ENCODE measurements around the gene MORN1.

The MORN1 gene

DNA sequence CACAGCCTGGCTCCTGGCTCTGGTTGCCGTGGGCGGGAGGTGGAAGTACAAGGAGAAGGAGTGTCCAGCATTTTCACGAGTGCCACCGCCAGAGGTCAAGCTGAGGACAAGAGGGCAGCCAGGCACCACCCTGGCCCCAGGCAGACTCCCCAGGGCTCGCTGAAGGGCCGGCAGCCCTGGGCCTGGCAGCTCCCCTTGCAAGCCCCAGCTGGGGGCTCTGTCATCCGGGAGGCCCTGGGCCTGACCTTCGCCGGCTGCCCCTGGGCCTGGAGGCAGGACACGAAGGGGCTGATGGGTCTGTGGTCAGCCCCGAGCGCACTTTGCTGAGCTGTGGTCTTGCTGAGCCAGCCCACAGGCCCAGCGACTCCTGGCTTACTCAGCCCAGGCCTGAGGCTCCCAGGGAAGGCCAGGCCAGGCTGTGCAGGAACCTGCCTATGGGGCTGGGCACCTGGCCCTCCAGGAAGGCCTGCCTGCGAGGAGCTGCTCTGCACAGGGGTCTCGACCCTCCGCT is 74.8 kb downstream of the MORN1 start:
- DNase-seq, result no peak

DNA sequence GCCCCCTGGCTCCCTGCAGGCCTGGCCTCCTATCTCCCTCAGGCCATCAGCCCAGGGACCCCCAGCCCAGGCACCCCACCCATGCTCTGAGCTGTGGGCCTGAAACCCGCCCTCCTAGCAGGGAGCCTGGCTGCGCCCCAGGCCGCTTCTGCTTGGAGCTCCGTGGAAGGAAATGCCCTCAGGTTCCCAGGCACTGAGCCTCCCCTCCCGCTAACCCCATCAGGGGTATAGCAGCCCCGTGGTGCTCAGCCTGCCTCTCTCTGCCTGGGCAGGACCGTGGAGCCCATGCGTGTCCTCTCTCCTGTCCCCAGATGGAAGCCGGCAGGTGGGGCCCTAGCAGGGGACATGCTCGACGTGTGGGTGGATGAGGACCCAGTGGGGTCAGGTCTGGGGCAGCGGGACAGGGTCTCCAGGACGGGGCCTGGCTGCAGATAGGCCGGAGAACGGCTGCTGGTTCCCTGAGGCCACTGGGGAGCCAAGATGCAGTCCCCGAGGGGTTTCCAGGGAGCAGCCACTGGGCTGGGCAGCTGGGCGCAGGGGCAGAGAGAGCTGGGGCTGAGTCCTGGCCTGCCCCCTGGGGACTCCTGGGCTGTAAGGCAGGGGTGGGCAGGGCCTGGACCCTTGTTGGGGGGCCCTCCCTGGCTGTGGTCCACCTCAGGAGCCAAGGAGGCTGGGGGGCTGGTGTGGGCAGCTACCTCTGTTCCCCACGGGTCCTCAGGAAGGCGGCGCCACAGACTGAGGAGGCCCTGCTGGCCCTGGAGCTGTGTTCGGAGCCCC is 75.5 kb downstream of the MORN1 start:
- DNase-seq, result no peak

DNA sequence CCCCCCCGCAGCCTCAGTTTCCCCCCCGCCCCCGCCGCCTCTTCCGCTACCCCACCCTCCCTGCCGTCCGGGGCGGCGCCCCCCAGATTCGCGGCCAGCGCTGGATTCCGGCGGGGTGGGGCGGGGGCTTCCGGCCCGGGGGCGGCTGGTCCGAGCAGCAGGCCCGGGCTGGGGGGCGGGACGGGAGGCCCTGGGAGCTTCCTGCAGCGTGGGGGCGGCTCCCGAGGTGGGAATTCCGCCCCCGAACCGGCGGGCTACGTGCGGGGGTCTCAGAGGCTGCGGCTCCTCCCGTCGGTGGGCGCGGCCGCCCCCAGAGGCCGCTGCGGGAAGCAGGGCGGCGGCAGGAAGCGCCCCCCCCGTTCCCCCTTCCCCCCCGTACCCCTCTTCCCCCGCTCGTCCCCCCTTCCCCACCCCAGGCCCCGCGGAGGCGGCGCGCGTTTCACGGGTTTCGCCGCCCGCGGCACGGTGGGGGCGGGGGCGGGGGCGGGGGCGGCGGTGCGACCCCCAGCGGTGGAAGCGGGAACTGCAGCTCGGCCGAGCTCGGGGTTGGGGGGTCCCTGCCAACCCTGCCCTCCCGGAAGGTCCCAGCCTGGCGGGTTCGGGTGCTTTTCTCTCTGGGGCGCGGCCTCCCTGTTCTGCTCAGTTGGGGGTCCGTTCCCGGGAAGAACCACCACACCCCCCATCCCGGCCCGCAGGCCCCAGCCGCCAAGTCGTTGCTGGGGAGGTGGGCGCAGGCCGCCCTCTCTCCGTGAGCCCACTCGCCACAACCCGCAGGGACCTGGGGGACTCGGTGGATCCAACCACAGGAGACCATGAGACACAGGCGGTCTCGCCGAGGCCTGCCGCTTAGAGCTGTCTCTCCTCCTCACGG is 76.3 kb downstream of the MORN1 start:
- DNase-seq, result peak in 1 of 2 experiments; percentile 55

DNA sequence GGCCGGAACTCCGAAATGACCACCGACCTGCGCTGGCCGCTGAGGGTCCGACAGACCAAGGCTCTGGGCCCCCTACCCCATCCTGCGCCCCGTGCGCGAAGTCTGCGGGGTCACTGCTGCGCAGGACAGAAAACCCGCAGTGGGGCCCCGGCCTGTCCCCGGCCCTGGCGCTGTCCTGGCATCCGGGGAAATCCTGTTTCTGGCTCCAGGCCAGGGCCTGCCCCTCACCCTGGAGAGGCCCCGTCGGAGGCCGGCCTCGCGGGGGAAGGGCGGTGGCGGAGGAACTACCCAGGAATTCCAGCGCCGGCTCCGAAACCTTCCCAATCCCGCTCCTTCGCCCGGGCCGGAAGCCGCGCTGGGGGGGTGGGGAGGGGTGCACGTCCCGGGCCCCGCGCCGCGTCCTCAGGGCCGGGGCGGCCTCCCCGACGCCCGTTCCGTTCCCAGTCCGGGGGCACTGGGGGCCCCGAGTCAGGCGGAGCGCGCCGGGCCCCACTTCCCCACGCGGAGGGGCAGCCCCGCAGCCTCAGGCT is 77.0 kb downstream of the MORN1 start:
- peak in 1 of 2 experiments; percentile 34 for DNase-seq

DNA sequence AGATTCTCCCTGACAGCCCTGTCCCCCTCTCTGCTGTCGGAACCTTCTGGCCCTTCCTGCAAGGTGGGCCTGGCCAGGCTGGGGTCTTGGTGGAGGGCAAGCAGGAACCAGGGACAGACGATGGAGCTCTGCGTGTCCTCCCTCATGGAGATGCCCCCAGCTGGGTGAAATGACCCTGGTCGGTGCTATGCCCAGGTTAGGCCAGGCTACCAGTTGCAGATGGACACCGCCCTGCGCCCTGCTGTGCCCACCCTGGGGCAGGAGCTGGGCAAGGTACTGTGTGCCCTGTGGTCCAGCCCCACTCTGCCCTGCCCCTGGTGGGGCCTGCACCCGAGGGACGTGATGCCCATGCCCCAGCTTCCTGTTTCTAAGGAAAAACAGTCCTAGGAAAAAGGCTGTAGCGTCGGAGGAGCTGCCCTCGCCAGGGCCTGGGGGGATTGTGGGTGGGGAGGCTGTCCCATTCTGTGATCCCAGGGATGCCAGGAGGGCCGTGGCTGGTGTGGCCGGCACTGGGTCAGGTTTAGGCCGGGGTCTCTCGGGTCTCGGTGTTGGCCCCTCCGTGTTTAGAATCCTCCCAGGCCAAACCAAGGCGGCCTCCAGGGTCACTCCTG is 77.6 kb downstream of the MORN1 start:
- no peak for DNase-seq

DNA sequence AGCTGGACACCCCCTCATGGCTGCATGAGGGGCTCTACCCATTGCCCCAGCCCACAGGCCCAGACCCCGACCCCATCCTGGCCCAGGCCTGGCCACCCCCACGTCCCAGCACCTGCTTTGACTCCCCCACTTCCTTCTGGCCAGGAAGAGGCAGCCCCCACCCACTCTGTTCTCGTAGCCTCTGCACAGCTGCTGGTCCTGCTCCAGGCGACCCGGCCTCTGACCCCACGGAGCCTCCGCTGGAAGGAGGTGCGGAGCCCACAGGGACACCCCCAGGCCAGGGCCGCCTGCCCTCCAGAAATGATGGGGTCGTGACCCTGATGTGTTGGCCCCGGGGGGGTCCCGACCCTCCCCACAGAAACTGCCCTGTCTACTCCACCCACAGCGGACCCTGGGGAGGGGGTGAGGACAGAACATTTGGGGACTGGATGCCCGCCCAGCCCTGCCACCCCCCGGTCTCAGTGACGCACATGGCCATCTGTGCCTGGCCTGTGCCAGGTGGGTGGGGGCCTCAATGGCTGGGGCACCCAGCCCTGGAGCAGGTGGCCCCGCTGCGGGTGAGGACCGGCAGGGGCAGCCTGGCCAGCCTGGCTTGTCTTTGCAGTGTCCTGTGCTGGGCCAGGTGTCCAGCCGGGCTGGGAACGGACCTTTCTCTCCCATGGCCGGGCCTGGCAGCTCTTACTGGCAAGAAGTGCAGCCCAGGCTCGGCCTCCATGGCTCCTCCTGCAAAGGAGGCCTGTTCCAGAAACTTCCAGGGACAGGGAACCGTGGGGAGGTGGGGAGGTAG is 78.6 kb downstream of the MORN1 start:
- DNase-seq, result peak in 1 of 2 experiments; percentile 79

DNA sequence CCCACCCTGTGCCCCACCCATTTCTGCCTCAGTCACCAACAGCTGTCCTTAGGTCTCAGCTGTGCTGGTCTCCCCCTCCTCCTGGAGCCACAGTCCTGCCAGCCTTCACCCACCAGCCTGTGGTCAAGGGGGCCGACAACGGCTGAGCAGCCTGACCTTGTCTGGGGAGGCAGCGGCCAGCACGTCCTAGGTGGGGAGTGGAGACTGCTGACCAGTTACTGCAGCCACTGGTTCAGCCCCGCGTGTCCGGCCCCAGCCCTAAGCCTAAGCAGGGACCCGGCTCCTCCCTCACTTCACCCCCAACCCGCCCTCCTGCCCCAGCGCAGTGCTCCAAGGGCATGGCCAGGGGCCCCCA is 79.2 kb downstream of the MORN1 start:
- no peak for DNase-seq

DNA sequence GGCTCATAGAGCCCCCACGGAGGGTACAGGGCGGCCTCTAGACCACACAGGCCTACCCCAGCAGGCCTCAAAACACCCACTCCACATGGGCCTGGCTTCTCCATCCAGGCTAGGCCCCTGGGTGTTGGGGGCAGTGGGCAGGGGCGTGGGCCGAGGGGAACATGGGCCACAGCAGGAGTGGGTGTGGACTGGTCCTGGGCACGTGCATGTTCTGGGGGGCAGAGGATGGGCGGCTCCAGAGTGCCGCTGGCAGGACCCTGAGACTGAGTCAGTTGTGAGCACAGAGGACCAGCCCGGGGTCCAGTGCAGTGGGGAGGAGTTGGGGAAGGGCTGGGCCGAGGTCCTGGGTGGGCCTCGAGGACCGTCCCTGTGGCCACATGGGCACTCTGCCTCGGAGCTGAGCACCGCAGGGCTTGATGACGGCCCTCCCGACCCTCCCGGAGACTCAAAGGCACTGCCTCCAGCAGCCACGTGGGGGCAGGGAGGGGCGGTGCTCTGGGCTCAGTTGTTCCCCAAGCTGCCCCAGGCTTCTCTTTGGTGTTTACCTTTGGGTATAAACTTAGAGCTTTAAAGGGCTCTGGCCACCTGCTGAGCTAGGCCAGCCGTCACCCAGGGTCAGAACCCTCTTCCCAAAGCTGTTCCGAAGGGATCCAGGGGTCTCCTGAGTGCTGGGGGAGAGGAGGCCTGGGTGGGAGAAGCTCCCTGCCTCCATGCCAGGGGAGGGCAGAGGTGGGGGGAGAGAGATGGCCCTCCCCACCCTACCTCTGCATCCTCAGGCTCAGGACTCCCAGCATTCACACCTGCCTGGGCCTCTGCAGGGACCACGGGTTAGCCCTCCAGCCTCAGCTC is 79.9 kb downstream of the MORN1 start:
- DNase-seq, result peak; percentile 40 to 74

DNA sequence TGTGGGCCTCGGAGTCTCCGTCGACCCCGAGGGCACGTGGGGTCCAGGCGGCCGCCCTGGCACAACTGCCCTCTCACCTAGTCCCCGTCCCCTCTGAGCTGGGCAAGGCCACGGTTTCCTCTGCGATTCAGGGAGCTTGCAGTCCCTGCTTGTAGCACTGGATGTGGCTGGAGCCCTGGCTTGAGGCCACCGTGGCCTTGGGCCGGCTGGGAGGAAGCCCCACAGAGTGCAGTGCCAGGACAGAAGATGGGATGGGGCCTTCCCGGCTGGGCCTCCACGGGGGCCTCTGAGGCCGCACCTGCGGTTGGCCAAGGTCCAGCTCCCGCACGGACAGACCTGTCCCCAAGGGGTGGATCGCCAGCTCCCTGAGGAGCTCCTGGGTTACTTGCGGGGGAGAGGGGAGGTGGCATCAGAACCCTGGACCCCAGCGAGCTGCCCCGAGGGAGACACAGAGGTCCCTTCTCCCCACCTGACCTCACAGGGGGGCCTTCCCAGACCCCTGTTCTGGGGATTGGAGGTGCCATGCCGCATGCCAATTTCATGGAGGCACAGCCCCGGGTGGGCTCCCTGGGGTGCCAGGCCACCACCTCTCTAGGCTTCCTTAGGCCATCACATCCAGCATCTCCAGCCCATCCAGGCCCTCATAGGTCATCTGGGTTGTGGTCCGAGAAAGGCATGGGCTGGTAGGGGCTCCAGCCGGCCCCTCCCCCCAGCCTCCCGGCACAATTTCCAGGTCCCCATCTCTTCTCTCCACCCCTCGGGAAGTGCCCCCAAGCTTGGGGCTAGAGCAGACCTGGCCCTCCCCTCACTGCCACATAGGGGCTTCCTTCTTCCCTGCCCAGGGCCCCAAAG is 80.8 kb downstream of the MORN1 start:
- DNase-seq, result no peak

DNA sequence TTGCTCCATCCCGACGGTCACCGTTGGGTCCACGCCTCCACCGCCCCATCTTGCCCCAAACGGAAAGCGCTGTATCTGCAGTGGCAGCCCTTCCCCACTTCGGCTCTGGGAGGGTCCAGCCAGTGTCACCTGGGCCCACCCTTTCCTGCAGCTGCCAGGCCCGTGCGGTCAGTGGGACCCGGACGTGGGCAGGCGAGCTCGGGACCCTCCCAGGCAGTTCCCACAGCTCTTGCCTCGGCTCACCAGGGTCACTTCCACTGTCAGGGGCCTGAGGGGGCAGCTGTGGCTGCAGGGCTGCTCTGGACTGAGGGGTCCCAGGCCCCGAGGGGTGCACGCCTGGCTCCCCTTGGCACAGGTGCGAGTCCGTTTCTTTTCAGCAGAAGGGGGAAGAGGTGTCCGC is 82.5 kb downstream of the MORN1 start:
- no peak for DNase-seq

DNA sequence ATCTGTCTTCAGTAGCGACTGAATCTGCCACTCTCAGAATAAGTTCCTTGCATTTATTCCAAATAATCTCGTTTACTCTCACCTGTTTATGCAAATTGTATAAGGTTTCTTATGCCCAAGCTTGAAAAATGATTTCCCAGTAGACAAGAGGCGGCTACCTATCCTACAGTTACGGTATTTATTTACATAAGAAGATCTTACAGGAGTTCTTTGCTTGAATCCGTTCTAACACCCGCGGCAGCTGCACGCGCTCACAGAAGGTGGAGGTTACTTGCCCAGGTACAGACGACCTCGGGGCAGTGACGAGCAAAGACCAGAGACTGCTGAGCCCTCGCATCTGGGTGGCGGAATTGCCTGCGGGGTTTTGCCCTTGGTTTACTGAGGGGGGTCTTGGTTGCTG is 83.4 kb downstream of the MORN1 start:
- no peak for DNase-seq

DNA sequence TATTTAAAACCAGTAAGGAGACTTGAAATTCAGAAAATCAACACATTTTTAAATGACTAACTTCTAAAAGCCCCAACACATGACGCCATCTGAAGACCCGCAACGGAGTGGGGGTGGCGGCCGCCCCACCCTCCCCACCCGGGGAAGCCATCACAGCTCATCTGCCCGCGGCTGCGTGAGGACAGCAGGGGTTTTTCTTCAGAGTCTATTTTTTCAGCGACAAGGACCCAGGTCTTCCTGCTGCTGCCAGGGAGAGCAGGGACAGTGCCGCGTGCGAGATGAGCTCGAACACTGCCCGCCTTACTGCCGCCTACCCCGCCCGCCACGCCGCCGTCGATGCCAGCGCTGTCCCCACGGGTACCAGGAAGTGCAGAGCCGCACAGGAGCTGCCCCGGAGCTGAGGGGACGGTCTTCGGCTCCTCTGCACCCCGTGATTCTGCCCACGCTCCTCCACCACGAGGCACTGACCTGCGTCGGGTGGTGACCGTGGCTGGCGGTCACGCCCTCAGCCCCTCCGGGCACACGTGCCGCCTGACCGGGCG is 84.2 kb downstream of the MORN1 start:
- no peak for DNase-seq

DNA sequence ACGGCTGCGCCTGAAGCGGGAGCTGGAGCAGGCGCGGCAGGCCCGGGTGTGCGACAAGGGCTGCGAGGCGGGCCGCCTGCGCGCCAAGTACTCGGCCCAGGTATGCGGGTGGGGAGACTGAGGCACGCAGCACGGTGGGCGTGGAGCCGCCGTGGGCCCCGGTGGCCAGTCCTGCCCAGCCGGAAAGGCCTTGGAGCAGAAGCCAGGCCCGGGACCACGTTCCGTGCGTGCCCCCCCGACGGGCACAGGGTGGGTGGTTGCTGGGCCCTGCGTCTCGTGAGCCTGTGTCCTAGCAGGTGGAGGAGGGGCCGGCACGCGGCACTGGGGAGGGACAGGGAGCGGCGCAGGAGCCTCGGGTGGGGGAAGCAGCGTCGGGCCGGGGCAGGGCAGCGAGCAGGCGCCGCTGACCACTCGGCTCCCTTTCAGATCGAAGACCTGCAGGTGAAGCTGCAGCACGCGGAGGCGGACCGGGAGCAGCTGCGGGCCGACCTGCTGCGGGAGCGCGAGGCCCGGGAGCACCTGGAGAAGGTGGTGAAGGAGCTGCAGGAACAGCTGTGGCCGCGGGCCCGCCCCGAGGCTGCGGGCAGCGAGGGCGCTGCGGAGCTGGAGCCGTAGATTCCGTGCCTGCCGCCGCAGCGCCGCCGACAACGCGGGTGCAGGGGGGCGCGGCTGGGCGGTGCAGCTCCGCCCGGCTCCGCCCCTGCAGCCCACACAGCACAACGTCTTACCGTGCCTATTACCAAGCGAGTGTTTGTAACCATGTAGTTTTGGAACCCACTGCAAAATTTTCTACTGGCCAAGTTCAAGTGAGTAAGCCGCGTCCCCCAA is 85.0 kb downstream of the MORN1 start:
- no peak for DNase-seq

DNA sequence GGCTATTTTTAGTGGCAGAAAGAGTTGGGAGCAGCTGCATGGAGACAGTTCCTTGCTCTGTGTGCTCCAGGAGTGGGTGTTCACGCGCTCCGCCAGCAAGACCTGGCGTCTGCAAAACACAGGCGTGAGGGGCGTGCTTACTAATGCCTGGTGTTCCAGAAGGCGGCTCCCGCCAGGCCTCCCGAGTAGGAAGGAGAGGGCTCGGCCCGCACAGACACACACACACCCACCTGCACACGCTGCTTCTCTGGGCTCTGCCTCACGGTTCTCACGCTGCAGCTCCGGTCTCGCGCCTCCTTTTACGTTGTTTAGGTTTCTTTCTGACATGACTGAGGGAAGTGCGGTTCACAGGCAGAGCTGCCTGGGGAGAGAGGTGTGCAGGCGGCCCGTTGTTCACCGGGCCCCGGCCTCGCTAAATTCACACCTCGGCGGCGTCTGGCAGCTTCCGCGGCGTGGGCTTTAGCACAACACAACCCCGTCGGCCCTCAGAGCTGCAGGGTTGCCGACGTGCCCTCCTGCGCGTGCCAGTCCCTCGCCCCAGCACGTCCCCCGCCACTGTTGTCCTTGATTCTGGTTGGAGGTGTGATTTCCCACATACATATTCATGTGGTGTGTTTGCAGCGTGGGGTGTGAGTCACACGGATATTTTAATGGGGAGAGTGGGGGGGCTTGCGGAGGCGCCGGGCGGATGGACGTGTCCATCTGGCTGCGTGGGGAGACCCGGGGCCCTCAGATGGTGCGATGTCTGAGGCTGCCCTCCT is 86.3 kb downstream of the MORN1 start:
- DNase-seq, result no peak

DNA sequence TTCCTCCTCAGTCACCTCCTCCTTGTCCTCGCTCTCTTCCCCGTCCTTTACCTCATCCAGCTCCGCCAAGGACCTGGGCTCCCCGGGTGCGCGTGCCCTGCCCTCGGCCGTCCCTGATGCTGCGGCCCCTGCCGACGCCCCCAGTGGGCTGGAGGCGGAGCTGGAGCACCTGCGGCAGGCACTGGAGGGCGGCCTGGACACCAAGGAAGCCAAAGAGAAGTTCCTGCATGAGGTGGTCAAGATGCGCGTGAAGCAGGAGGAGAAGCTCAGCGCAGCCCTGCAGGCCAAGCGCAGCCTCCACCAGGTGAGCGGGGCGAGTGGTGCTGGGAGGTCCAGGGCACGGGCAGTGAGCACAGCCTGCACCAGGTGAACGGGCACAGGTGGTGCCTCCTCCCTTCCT is 87.1 kb downstream of the MORN1 start:
- no peak for DNase-seq

DNA sequence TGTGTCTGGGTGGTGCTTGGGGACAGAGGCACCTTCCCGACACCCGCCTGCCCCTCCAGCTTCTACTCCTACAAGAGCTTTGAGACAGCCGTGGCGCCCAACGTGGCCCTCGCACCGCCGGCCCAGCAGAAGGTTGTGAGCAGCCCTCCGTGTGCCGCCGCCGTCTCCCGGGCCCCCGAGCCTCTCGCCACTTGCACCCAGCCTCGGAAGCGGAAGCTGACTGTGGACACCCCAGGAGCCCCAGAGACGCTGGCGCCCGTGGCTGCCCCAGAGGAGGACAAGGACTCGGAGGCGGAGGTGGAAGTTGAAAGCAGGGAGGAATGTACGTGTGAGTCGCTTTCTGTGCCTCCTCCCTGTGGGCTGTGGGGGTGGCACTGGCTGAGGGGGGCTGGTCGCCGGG is 87.6 kb downstream of the MORN1 start:
- no peak for DNase-seq

DNA sequence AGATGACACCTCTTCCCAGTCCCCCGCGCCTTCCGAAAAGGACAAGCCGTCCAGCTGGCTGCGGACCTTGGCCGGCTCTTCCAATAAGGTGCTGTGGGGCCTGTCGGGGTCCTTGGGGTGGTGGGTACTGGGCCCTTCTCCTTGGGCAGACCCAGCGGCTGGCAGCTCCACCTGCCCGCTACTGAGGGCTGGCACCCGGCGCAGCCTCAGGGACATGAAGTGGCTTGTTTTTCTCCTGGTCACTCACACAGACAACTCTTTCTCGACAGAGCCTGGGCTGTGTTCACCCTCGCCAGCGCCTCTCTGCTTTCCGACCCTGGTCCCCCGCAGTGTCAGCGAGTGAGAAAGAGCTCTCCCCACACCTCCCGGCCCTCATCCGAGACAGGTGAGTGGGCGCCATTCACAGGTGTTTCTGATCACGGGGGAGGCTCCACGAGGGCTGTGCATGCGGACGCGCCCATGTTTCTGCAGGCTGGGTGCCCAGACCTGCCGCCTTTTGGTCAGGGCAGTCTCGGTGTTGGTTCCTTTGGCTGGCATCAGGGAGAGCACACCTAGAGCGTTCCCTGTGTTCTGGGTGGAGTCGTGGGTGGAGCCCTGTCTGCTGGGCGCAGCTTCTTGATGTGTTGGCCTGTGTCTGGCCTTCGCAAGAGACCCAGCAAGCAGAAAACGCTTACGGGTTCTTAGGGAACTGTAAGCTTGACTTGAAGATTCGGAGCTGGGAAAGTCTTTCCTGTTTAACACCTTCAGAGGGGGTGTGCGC is 88.2 kb downstream of the MORN1 start:
- no peak for DNase-seq

All from NCI-H524 (cell line).